H1 (cell line): ENCODE measurements around the gene CADM2. TPM values are rescaled to one million over a fixed set of nuclear protein-coding genes. Genes with fewer than 3 reads are reported as not detected.

Experiments used
- RAD21 ChIP-seq, 2 experiments: IDR thresholded peaks in 1 of 2; conservative IDR thresholded peaks in 1 of 2; 2 replicates each; pipeline ENCODE4 v1.6.1; 2011; ENCODE audit warnings: low read depth in 2 of 2, low read length in 2 of 2, improper control_type of control experiment in 1 of 2, inconsistent platforms in 1 of 2, mild to moderate bottlenecking in 1 of 2, moderate library complexity in 1 of 2
- USF2 ChIP-seq: IDR thresholded peaks from 2 replicates; pipeline ENCODE4 v1.6.1; 2011; ENCODE audit warnings: low read length, improper control_type of control experiment
- YY1 ChIP-seq: IDR thresholded peaks from 2 replicates; pipeline ENCODE4 v1.6.1; 2011; ENCODE audit warnings: low read depth, mild to moderate bottlenecking, low read length
- polyA plus RNA-seq, 7 experiments: library from polyadenylated mRNA; depleted of rRNA in 3 of 7; stranded (reverse) in 5 of 7; unstranded in 2 of 7; fragments of >200 nt in 5 of 7; fragments of 200-250 nt in 2 of 7; gene quantifications; 1 replicate in 5 of 7; 2 replicates in 1 of 7; 4 replicates in 1 of 7; pipeline versions ENCODE4 v1.2.1 to v1.2.3, GENCODE V29; 2011 to 2013; ENCODE audit warnings: missing spikeins in 2 of 7, mixed read lengths in 2 of 7
- total RNA-seq: library from RNA; stranded (reverse); fragmentation: NEBNext Ultra II Directional; extraction: Animal tissue kit (Norgen Biotek cat#: 25700); gene quantifications from 2 replicates; pipeline ENCODE4 v1.2.1, GENCODE V29; 2021

CADM2 gene
- total and polyA plus RNA-seq, 2 of the 8 experiments (the other 6 are each of a cell fraction or from before 2014, with no cell fraction given) = 14.9 to 20.9 TPM

- TF ChIP-seq USF2 (no peak), YY1 (no peak), RAD21 (IDR thresholded peaks at IDR 0.05 in 1 of 2, conservative IDR thresholded peaks at IDR 0.05 in 1 of 2; ENCODE audit: low read depth in 2 of 2, low read length in 2 of 2) (no peak)
- TF ChIP-seq, all 59 proteins: peak for 0
These were observed 224.4 kb downstream of the CADM2 start (continued) for GRCh38 chr3:85182975-85183752.
